ENCODE data around the gene GNPNAT1. TPM values are rescaled to one million over a fixed set of nuclear protein-coding genes. Genes with fewer than 3 reads are reported as not detected.

GNPNAT1 gene
- total and polyA plus RNA-seq, 2 of the 8 experiments (the other 6 are each of a cell fraction or from before 2014, with no cell fraction given), result 25.5 to 54.1 TPM

GRCh38 chr14:52767058-52767833 lies 24.2 kb downstream of the GNPNAT1 start:
- no peak overlapping the region for H2BK15ac ChIP-seq (ENCODE audit: low read length)
- no peak overlapping the region for H2BK12ac ChIP-seq (ENCODE audit: low read depth, low read length)
- no peak for FAIRE-seq
- H2BK20ac ChIP-seq (ENCODE audit: low read length), result no peak overlapping the region
- H2BK5ac ChIP-seq (ENCODE audit: low read depth, low read length), result no peak overlapping the region
- no peak overlapping the region for H3K18ac ChIP-seq (ENCODE audit: extremely low read depth, low read length)
- H3K4me1 ChIP-seq (replicated peaks in 1 of 4; ENCODE audit: control insufficient read depth in 3 of 4, insufficient read depth in 4 of 4, low read length in 3 of 4), result no peaks in the 10 kb centered on the region
- no peaks in the 10 kb centered on the region for H3K79me1 ChIP-seq (ENCODE audit: low read depth, low read length)
- H3K23ac ChIP-seq (ENCODE audit: insufficient read length), result no peak overlapping the region
- DNase-seq (ENCODE audit: low read depth in 1 of 2, low spot score in 2 of 2), result no peak
- no peak overlapping the region for H3K9ac ChIP-seq (replicated peaks in 1 of 4; ENCODE audit: extremely low read depth in 1 of 4, low read depth in 3 of 4, low read length in 3 of 4)
- no peak overlapping the region for H2BK120ac ChIP-seq (replicated peaks; ENCODE audit: low read depth, low read length)
- no peak overlapping the region for H3K27ac ChIP-seq (ENCODE audit: low read depth, low read length)
- no peaks in the 10 kb centered on the region for H3K9me3 ChIP-seq (ENCODE audit: insufficient read depth in 2 of 2, low read depth in 1 of 2, low read length in 1 of 2)
- no peak overlapping the region for H2AK5ac ChIP-seq (ENCODE audit: low read depth, low read length)
- H3K4ac ChIP-seq (replicated peaks; ENCODE audit: insufficient read length, low read depth, low read length), result no peak overlapping the region
- no peak overlapping the region for H3K14ac ChIP-seq (ENCODE audit: insufficient read length)
- H3K79me2 ChIP-seq (ENCODE audit: control insufficient read depth in 1 of 2, insufficient read depth in 2 of 2, low read length in 2 of 2), result no peaks in the 10 kb centered on the region
- H3K36me3 ChIP-seq (ENCODE audit: control insufficient read depth in 2 of 4, insufficient read depth in 4 of 4, low read length in 3 of 4), result peaks cover 0 to 49% (median 12%) of the 10 kb centered on the region in 4 experiments; a peak in 6 of 8 replicates
- H2AFZ ChIP-seq (ENCODE audit: low read length), result no peak overlapping the region
- POLR2A ChIA-PET (ENCODE audit: partially characterized antibody), result interaction anchor here (0.8 to 1.3 kb wide), 2 partner anchors 8 to 59 kb away, joined by 3 read pairs; no protein-coding TSS in a partner anchor
- peaks cover 0 to 3% of the 10 kb centered on the region in 2 experiments for H4K20me1 ChIP-seq (replicated peaks in 1 of 2; ENCODE audit: control insufficient read depth in 1 of 2, insufficient read depth in 2 of 2, low read length in 2 of 2)
- H4K91ac ChIP-seq (replicated peaks; ENCODE audit: insufficient read length, low read length), result no peak overlapping the region
- CTCF ChIA-PET (ENCODE audit: partially characterized antibody), result interaction anchor here (0.6 to 1.4 kb wide), 3 partner anchors 31 to 1729 kb away, joined by 3 read pairs; no protein-coding TSS in a partner anchor
- no peak overlapping the region for H4K8ac ChIP-seq (ENCODE audit: extremely low read depth, insufficient read depth, low read length)
- H4K5ac ChIP-seq (ENCODE audit: insufficient read length, low read depth, low read length), result no peak overlapping the region
- H3K27me3 ChIP-seq (replicated peaks in 1 of 4; ENCODE audit: control insufficient read depth in 3 of 4, extremely low read depth in 1 of 4, insufficient read depth in 3 of 4, low read length in 3 of 4), result no peaks in the 10 kb centered on the region
- WGBS, 2 experiments (ENCODE audit: extremely low coverage in 1 of 2, insufficient coverage in 1 of 2, insufficient read length in 1 of 2, insufficient replicate concordance in 2 of 2, low coverage in 1 of 2, low lambda C conversion rate in 2 of 2, missing lambda C conversion rate in 1 of 2), result 80 to 100% methylated on average over 1 to 3 of the region's 3 CpGs
- H3K4me2 ChIP-seq (ENCODE audit: insufficient read depth in 1 of 2, low read depth in 2 of 2, low read length in 2 of 2), result no peak overlapping the region
- H3K4me3 ChIP-seq (ENCODE audit: extremely low read depth in 1 of 4, insufficient read depth in 2 of 4, low read depth in 3 of 4, low read length in 4 of 4), result no peak overlapping the region
- H3K56ac ChIP-seq (replicated peaks; ENCODE audit: insufficient read length, low read depth, low read length), result no peak overlapping the region
- H3K23me2 ChIP-seq (ENCODE audit: low read depth, low read length), result no peaks in the 10 kb centered on the region
- TF ChIP-seq TCF12 (IDR thresholded peaks at IDR 0.05; ENCODE audit: low read depth, low read length), result no peak
- TF ChIP-seq E2F6 (IDR thresholded peaks at IDR 0.05), result no peak
- no peak for TF ChIP-seq CTBP2 (IDR thresholded peaks at IDR 0.05; ENCODE audit: borderline replicate concordance, insufficient read depth, insufficient read length, low read length)
- no peak for TF ChIP-seq KDM1A (IDR thresholded peaks at IDR 0.05; ENCODE audit: borderline replicate concordance, low read length)
- no peak for TF ChIP-seq SP4 (IDR thresholded peaks at IDR 0.05; ENCODE audit: low read length)
- no peak for TF ChIP-seq SAP30 (IDR thresholded peaks at IDR 0.05; ENCODE audit: insufficient read depth, insufficient replicate concordance, low read length)
- no peak for TF ChIP-seq JUN (IDR thresholded peaks at IDR 0.05; ENCODE audit: low read depth, low read length)
- no peak for TF ChIP-seq RAD21 (IDR thresholded peaks at IDR 0.05 in 1 of 2, conservative IDR thresholded peaks at IDR 0.05 in 1 of 2; ENCODE audit: low read depth in 2 of 2, low read length in 2 of 2)
- no peak for TF ChIP-seq SIRT6 (IDR thresholded peaks at IDR 0.05; ENCODE audit: low read length)
- no peak for TF ChIP-seq CEBPB (IDR thresholded peaks at IDR 0.05; ENCODE audit: low read depth, low read length)
- TF ChIP-seq TAF1 (IDR thresholded peaks at IDR 0.05; ENCODE audit: low read depth, low read length), result no peak
- TF ChIP-seq GABPA (IDR thresholded peaks at IDR 0.05; ENCODE audit: borderline replicate concordance, insufficient read depth, low read length), result no peak

All from H1 (cell line).